HG02571 (cell line): Measurements from ENCODE around the gene B9D1.

Experiments
- ATAC-seq: cut with Tn5 transposase; IDR thresholded peaks from one replicate; pipeline ENCODE4 v1.9.1; 2021; ENCODE audit warnings: mild to moderate bottlenecking, moderate library complexity; ENCODE audit not compliant: unreplicated experiment

The B9D1 gene, protein sequence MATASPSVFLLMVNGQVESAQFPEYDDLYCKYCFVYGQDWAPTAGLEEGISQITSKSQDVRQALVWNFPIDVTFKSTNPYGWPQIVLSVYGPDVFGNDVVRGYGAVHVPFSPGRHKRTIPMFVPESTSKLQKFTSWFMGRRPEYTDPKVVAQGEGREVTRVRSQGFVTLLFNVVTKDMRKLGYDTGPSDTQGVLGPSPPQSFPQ

DNA sequence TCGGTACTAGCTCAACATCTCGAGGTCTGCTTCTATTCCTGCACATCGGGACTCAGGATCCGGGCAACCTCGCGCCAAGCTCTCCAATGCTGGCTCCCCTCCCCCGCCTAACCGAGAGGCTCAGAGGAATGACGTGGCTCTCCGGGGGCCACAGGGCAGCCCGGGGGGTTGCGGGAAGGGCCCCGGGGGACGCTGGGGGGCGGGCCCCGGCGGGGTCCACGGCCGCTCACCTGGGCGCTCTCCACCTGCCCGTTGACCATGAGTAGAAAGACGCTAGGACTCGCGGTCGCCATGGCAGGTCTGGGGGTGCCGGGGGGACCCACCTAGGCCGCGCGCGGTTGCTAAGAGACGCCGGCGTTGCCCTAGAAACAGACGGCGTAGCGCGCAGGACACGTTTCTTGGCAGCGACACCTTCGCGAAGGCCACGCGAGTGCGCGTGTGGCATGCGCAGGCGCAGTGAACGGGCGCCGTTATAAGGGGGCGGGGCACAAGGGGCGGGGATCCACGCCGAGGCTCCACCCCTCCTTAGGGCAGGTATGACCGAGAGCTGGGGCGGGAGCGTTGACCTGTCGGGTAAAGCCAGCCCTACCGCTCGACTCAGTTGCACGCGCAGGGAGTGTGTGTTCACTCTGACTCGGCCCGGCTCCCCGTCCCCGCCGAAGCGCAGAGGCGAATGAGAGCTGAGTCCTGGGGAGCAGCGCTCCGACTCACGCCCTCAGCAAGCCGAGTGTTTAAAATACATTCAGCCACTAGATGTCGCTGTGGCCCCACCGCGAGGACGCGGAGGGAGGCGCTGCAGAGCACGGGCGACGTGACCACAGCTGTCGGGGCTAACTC, at the start of gene B9D1:
B9D1 (minus strand) TSS at position 447 of the 837 bp plus-strand sequence; CDS start at position 293, 154 bp downstream.
- peak; percentile 76 for ATAC-seq

DNA sequence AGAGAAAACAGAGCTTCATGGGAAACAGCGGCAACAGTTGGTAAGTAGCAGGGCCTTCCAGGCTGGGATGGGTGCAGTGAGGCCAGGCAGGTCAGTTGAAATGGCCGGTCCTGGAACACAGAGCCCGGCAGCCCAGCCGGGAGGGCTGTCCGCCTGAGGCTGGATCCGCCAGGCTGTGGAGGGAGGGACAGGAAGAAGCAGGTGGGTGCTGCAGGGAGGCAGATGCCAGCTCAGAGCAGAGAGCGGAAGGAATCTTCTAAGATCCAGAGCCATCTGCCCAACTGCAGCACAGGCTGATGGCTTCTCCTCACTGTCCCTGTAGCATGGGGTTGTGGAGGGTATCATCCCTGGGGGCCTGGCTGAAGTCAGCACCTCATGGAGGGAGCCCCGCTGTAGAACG, 49.1 kb upstream of the B9D1 start:
- ATAC-seq: no peak

DNA sequence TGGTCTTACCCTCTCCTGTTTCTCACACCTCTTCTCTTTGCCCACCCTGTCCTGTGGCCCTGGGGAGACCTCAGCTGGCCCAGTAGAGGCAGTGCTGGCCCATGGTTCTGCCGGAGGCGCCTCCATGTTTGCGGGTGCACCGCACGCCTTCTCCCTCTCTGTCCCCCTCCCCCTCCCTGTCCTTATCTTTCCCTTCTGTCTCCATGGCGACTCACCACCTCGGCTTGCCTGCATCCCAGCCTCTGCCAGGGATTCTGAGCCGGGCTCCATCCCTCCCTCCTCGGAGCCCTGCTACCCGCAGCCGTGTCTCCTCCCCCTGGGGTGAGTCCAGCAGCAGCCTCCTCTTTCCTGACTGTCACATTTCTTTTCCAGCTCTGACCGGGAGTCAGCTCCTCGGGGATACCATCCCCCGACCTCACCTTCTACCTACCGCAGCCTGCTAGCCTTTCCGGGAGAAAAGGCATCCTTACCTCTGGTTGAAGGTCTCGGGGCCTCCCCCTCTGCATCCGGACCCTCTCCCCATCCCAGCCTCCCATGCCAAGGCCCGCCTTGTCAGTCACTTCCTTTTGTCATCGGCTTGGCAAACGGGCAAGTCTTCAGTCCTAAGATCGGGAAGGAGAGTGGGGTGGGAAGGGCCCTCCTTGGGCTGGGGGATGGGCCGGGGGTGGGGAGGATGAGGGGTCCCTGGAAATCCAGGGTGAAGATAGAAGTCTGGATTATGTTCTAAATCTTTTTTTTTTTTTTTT, 48.5 kb upstream of the B9D1 start, which contains the start of gene RNF112:
RNF112 (plus strand) TSS at position 358 of the 746 bp plus-strand sequence; CDS start at position 535, 177 bp downstream.
- ATAC-seq: no peak

- ATAC-seq: no peak
Observed at GRCh38 chr17:19410091-19410490, 47.6 kb upstream of the B9D1 start.

GRCh38 chr17:19409509-19409908, 47.0 kb upstream of the B9D1 start:
- ATAC-seq: no peak

- ATAC-seq: no peak
Observed at GRCh38 chr17:19409066-19409465, 46.5 kb upstream of the B9D1 start.

- no peak for ATAC-seq
Observed at GRCh38 chr17:19408346-19408710, 45.8 kb upstream of the B9D1 start.

DNA sequence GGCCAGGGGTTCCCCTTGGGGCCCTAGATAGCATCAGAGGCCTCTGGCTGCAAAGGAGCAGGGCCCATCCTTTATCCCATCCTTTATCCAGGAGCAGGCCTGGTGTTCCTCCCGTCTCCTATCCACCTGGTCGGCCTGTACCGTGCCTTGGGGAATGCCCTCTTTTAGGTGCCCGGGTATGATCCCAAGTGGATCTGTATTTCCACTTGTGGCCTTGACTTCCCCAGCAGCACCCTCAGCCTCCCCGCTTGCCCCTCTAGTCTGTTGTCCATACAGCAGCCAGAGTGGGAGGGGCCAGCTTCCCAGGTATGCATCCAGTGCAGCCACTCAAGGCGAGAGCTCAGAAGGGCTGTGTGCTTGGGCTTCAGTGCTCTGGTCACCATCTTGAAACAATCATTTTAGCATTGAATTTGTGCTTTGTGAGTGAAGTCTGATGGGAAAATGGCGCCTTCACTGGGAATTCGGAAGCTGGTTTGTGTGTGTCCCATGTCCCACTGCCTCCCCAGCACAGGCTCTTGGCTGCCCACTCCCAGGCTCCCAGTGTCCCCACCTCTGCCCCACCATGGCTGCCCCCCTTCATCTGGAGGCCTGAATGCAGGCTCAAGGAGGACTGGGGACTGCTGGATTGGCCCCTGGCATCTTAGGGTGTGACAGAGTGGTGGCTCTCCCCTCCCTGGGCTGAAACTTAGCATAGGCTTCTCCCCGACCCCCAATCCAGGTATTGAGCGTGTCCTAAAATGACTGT, 45.2 kb upstream of the B9D1 start:
- no peak for ATAC-seq

GRCh38 chr17:19405114-19405513, 42.6 kb upstream of the B9D1 start:
- ATAC-seq: no peak

- no peak for ATAC-seq
Observed at GRCh38 chr17:19404264-19404663, 41.7 kb upstream of the B9D1 start.

- no peak for ATAC-seq
Observed at GRCh38 chr17:19403021-19403420, 40.5 kb upstream of the B9D1 start.

DNA sequence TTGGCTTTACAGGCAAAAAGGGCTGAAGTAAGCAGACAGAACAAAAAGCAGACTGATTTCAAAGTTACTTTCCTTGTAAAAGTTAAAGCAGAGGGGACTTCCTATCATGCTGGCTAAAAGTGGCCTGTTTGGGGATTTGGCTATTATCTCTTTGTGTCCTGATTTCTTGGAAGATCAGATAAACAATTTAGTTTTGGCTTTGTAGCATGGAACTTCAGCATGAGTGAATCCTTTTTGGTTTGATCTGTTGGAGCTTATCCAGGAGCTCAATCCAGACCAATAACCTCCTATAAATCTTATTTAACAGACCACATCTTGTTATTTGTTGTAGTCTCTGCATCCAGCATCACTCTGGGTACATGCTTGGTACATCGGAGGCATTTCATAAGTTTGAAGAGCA, 39.6 kb upstream of the B9D1 start:
- no peak for ATAC-seq

GRCh38 chr17:19401321-19402010, 38.9 kb upstream of the B9D1 start:
- ATAC-seq: no peak

DNA sequence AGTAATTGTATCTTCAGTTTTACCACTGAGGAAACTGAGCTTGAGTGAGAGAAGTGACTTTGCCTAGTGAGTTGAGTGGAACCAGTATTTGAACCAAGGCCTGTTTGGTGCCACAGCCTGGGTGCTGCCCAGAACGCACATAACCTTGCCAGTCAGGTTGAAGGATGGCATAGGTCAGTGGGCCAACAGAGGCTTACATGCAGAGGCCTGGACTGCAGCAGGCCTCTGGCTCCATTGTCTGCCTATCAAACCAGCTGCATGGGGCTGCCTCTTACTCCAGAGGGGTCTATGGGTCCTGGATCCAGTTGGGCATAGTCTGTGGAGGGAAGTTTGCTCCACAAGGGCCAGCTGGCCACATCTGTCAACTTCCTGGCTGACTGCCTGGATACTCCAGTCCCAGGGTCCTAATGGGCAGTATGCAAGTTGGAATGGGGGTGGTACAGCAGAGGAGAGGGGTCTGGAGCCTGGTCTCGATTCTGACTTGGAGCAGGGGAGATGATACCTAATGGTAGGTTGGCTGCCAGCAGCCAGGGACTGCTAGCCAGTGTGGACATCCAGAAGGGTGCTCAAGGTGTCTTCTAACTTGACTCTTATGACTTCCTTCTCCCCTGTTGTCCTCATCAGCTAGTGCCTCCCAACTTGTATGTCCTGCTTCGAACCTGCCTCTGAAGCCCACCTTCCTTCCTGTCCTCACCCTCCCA, 37.4 kb upstream of the B9D1 start:
- ATAC-seq: no peak

GRCh38 chr17:19398301-19399181, 36.0 kb upstream of the B9D1 start:
- no peak for ATAC-seq

- ATAC-seq: no peak
Observed at GRCh38 chr17:19397556-19398041, 35.1 kb upstream of the B9D1 start.

DNA sequence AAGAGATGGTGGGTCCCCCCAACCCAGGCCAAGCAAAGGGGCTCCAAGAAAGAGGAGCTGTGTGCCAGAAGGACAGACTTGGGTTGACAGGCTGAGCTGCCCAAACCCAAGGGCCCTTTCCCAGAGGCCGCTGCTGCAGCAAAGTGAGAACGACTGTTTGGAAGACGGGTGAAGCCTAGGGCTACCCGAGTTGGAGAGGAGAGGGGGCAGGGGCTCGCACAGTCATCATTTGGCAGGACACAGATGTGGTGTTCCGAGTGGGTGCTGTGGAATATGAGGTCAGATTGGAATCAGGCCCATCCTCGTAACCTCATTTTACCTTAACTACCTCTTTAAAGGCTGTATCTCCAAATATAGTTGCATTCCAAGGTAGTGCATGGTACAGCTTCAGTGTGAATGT, 29.8 kb upstream of the B9D1 start:
- ATAC-seq: no peak

GRCh38 chr17:19391432-19391831, 28.9 kb upstream of the B9D1 start:
- no peak for ATAC-seq

- no peak for ATAC-seq
Observed at GRCh38 chr17:19390951-19391350, 28.4 kb upstream of the B9D1 start.
